Skeletal muscle tissue (tissue), 4 donors: ENCODE results near the gene N4BP3. TPM values are rescaled to one million over a fixed set of nuclear protein-coding genes. Genes with fewer than 3 reads are reported as not detected.
"Not testable (repeated sequence)": the region's sequence is repeated elsewhere in the genome, so short reads cannot be mapped to it uniquely, and the experiment has no call there.

Experiments used
- H3K27ac ChIP-seq: one replicate; pipeline ENCODE4 v1.7.0; 2013; ENCODE audit warnings: mild to moderate bottlenecking, low read depth, low read length, inconsistent platforms
- H3K27me3 ChIP-seq, 3 donors: one replicate each; pipeline ENCODE4 v1.7.0; 2013; ENCODE audit warnings: low read length in 3 of 3; ENCODE audit not compliant: control insufficient read depth in 3 of 3, insufficient read depth in 3 of 3
- H3K36me3 ChIP-seq, 3 donors: one replicate each; pipeline ENCODE4 v1.7.0; 2013; ENCODE audit warnings: low read length in 3 of 3; ENCODE audit not compliant: control insufficient read depth in 3 of 3, insufficient read depth in 3 of 3
- H3K4me1 ChIP-seq, 3 donors: one replicate each; pipeline ENCODE4 v1.7.0; 2013; ENCODE audit warnings: low read length in 3 of 3, mild to moderate bottlenecking in 3 of 3; ENCODE audit not compliant: control insufficient read depth in 3 of 3, insufficient read depth in 3 of 3
- H3K4me3 ChIP-seq, 3 donors: one replicate each; pipeline ENCODE4 v1.7.0; 2013; ENCODE audit warnings: low read length in 3 of 3
- H3K9ac ChIP-seq, 3 donors: one replicate each; pipeline ENCODE4 v1.7.0; 2013; ENCODE audit warnings: low read length in 3 of 3, mild to moderate bottlenecking in 3 of 3, moderate library complexity in 2 of 3, low read depth in 1 of 3
- H3K9me3 ChIP-seq, 3 donors: one replicate each; pipeline ENCODE4 v1.7.0; 2013; ENCODE audit warnings: low read length in 3 of 3; ENCODE audit not compliant: control insufficient read depth in 3 of 3
- total RNA-seq: library from RNA; depleted of rRNA; stranded (reverse); fragments of >200 nt; gene quantifications from one replicate; pipeline ENCODE4 v1.2.3, GENCODE V29; 2014
- donor health status: Osteomylitis.

The N4BP3 gene
- total RNA-seq, 1 donor from 2014 or later: 12.0 TPM

DNA sequence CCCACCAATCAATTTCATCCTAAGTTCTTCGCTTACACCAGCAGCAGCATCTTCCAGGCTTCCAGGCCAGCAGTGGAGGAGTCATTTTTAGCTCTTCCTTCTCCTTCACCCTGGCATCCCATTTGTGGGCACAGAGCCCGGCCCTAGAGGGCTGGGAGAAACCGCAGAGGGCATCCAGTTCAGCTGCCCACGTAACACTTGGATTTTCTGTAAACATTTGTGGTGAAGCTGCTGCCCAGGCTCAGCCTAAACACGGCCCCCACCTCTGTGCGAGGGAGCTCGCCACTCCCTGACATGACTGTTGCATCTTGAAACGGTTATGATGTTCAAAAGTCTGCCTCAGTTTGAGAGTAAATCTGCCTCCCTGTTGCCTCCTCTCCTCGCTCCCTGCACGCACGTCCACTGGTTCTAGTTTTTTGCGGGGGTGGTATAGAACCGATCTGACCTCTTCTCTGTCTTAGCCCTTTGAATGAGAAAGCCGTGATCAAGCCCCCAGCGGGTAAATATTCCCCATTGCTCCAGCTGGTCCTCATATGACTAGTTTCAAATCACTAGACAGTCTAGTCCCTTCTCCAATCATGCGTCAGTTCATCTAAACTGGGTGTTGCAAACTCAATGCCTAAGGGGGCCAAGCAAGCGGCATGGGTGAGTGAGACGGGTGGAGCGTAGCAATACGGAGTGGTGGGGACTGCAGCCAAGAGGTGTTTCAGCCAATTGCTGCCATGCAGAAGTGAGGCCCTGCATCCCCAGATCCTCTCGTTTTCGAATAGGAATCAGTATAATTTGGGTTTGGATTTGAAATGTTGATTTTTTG, 34.9 kb upstream of the N4BP3 start:
- no peaks in the 10 kb centered on the region for H3K36me3 ChIP-seq
- H3K27ac ChIP-seq: no peak overlapping the region
- no peak overlapping the region for H3K9ac ChIP-seq
- H3K27me3 ChIP-seq: peaks cover 11 to 28% (median 22%) of the 10 kb centered on the region in 3 donors
- no peak overlapping the region for H3K4me3 ChIP-seq
- no peaks in the 10 kb centered on the region for H3K4me1 ChIP-seq
- no peaks in the 10 kb centered on the region for H3K9me3 ChIP-seq

DNA sequence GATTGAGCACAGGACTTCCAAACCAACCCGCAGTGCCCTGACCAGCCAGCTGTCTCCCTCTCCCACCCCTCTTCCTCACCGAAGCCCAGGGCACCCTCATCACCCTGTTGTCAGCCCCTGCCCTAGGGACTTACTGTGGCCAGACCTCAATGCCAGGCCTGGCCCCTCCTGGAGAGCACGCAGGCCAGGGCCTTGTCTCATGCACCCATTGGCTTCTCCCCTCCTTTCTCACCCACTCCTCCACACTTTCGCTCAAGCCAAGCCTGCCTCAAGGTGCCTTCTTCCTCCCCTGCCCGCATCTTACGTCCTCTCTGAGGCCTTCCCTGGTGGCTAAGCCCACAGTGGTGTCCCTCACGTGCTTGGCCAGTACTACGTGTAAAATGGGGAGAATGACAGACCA, 33.3 kb upstream of the N4BP3 start:
- Histone ChIP-seq H3K27ac (no peak overlapping the region), H3K36me3 (no peaks in the 10 kb centered on the region), H3K4me3 (no peak overlapping the region), H3K27me3 (peaks cover 10 to 25% (median 18%) of the 10 kb centered on the region in 3 donors), H3K9ac (no peak overlapping the region), H3K9me3 (no peaks in the 10 kb centered on the region), H3K4me1 (no peaks in the 10 kb centered on the region)

DNA sequence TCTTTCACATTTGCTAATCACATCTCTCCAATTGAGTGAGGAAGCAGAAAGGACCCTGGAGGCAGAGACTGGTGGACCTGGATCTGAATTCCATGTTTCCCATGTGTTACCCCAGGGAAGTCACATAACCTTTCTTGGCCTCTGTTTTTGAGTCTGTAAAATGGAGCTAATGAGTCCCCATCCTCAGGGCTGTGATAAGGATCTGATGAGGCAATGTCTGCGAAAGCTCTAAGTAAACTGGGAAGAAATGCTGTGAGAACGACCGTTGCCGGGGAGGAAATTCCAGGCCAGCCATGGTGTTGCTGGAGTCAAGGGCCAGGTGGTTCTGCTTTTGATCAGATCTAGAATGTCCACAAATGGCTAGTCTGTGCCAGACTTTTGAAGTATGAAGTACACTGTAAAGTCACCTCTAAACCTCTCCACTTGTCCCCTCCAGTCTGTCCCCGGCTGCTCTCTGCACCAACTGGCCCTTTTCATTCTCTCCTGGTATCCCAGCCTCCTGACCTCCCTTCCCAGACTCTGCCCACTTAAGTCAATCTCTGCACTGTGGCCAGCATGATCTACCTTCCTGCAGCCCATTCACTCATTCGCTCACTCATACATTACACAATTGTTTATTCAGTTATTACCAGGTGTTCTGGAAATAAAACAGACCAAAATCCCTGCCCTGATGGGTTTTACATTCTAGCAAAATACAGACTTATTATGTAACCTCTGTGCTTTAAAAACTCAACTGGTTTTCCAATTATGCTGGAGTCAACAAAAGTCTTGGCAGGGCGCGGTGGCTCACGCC, 32.5 kb upstream of the N4BP3 start:
- no peaks in the 10 kb centered on the region for H3K36me3 ChIP-seq
- H3K4me3 ChIP-seq: no peak overlapping the region
- H3K27ac ChIP-seq: no peak overlapping the region
- no peak overlapping the region for H3K9ac ChIP-seq
- peaks cover 3 to 17% (median 10%) of the 10 kb centered on the region in 3 donors for H3K27me3 ChIP-seq
- H3K4me1 ChIP-seq: no peaks in the 10 kb centered on the region
- no peaks in the 10 kb centered on the region for H3K9me3 ChIP-seq

DNA sequence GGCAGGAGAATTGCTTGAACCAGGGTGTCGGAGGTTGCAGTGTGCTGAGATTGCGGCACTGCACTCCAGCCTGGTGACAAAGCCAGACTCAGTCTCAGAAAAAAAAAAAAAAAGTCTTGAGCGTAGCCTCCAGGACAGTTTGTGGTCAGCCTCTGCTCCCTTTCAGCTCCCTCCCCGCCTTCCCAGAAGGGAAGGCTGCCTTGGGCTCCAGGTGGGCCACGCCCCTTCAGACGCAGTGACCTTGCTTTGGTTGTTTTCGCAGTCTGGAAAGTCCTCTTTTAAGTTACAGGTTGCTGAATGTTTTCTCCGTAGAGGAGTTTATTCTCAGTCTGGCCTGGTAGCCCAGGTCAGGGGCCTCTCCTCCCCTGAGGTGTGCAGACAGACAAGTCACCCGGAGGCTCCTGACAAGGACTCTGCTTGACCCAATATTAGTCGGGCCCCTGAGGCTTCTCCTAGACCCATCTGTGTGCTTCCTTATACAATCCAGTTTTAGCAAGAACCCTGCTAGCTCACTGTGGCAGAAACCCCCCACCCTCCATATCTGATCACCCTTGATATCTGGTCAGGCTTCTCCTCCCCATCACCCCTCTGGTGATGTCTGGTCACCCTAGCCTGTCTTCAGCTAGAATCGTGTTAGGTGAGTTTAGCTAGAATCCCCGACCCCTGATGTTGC, 31.6 kb upstream of the N4BP3 start:
- Histone ChIP-seq H3K4me1 (no peaks in the 10 kb centered on the region), H3K9me3 (no peaks in the 10 kb centered on the region), H3K9ac (no peak overlapping the region), H3K27me3 (peaks cover 2 to 21% (median 13%) of the 10 kb centered on the region in 3 donors), H3K36me3 (no peaks in the 10 kb centered on the region), H3K27ac (no peak overlapping the region), H3K4me3 (no peak overlapping the region)

DNA sequence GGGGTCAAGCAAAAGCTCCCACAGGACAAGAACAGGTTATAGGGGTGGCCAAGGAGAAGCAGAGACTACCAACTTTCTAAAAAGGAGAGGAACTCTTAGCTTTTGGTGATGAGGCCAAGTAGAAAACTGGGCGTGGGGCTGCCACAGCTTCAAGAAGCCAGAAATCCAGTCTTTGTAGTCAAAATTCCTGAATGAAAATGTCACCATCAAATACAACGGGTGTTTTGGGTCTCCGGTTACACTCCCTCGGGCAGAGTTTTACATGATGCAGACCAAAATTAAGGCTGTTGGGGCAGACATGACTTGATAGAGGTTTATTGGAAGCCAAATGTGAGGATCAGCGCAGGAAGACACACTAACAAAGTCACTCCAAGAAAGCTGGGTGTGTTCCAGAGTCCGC, 29.4 kb upstream of the N4BP3 start:
- no peak overlapping the region for H3K4me3 ChIP-seq
- no peaks in the 10 kb centered on the region for H3K36me3 ChIP-seq
- no peak overlapping the region for H3K27ac ChIP-seq
- H3K27me3 ChIP-seq: peaks cover 2 to 21% (median 13%) of the 10 kb centered on the region in 3 donors
- H3K9me3 ChIP-seq: no peaks in the 10 kb centered on the region
- no peak overlapping the region for H3K9ac ChIP-seq
- no peaks in the 10 kb centered on the region for H3K4me1 ChIP-seq

DNA sequence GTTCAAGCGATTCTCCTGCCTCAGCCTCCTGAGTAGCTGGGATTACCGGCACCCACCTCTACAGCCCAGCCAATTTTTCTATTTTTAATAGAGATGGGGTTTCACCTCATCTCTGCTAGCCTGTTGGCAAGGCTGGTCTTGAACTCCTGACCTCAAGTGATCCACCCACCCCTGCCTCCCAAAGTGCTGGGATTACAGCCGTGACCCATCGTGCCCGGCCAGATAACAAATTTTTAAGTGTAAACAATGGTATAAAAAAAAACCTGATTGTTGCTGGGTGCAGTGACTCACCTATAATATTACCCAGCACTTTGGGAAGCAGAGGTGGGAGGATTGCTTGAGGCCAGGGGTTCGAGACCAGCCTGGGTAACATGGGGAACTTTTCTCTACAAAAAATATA, 28.0 kb upstream of the N4BP3 start:
- H3K4me1 ChIP-seq: no peaks in the 10 kb centered on the region
- no peaks in the 10 kb centered on the region for H3K9me3 ChIP-seq
- no peak overlapping the region for H3K4me3 ChIP-seq
- no peaks in the 10 kb centered on the region for H3K36me3 ChIP-seq
- H3K9ac ChIP-seq: no peak overlapping the region
- H3K27ac ChIP-seq: no peak overlapping the region
- H3K27me3 ChIP-seq: peaks cover 0 to 17% (median 10%) of the 10 kb centered on the region in 3 donors

DNA sequence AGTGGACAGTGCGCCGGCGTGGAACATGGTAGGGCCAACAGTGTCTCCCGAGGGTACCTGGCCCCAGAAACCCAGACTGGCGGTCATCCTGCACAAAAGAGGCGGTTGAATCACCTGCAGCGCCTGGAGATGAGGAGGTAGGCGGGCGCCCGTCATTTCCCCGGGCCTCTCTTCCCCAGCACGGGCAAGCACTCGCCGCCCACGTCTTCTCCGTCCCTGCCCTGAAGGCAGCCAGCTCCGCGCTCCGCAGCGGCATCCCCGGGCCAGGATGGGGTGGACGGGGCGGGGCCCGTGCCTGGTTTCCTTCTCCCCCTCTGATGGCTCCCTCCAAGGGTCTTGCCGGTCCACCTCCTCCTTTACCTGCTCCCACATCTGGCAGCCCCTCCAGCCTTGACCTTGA, 27.1 kb upstream of the N4BP3 start:
- no peak overlapping the region for H3K4me3 ChIP-seq
- no peak overlapping the region for H3K27ac ChIP-seq
- H3K36me3 ChIP-seq: no peaks in the 10 kb centered on the region
- H3K9me3 ChIP-seq: no peaks in the 10 kb centered on the region
- H3K9ac ChIP-seq: no peak overlapping the region
- H3K4me1 ChIP-seq: no peaks in the 10 kb centered on the region
- H3K27me3 ChIP-seq: peaks cover 0 to 17% (median 9%) of the 10 kb centered on the region in 3 donors

DNA sequence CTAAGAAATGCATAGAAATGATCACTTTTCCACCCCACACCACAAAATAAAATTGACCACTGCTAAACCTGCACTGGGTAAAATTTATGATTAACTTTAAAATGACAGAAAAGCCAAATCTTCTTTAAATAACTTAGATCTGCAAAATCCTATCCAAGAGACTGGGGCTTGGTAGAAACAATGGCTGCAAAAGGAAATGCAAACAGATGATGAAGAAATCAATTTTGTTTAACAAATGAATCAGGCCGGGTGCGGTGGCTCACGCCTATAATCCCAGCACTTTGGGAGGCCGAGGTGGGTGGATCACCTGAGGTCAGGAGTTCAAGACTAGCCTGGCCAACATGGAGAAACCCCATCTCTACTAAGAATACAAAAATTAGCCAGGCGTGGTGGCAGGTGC, 26.1 kb upstream of the N4BP3 start:
- H3K4me1 ChIP-seq, H3K27ac ChIP-seq, H3K9ac ChIP-seq, H3K4me3 ChIP-seq, H3K36me3 ChIP-seq, H3K9me3 ChIP-seq: not testable (repeated sequence)
- peaks cover 0 to 17% (median 9%) of the 10 kb centered on the region in 3 donors for H3K27me3 ChIP-seq

DNA sequence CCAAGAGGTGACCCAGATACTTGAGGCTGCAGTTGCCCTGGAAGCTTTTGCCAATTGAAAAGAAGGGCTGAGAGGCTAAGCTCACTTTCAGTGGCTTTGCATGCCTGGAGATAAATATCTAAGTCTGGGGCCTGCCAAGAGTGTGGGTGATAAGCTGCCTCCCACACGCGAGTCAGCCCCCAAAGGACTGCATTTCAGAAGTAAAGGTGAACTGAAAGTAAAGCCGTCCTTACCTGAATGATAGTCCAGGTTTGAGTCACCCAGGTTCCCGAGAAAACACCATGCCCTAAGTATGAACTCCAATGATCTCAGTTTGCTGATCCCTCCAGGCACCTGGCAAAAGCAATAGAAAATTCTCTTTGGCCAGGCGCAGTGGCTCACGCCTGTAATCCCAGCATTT, 22.5 kb upstream of the N4BP3 start:
- Histone ChIP-seq H3K4me1 (no peaks in the 10 kb centered on the region), H3K4me3 (no peak overlapping the region), H3K9ac (no peak overlapping the region), H3K9me3 (no peaks in the 10 kb centered on the region), H3K27me3 (peaks cover 0 to 6% (median 5%) of the 10 kb centered on the region in 3 donors), H3K36me3 (no peaks in the 10 kb centered on the region), H3K27ac (no peak overlapping the region)

DNA sequence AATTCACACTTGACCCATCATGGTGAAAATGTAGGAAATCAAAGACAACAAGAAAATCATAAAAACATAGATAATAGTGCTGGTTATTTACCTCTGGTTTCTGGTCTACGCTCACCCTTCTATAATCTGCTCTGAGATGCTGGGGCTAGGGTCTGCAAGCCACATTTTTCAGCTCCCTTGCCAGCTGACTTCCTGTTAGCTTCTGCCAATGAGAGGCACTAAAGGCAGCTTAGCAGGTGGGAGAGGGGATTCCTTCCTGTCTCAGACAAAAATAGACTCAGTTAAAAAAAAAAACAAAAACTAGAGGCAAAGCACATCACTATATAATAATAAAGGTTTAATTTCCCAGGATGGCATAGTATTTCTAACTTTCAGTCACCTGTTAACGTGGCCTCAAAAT, 20.2 kb upstream of the N4BP3 start:
- H3K36me3 ChIP-seq: no peaks in the 10 kb centered on the region
- no peak overlapping the region for H3K4me3 ChIP-seq
- H3K27me3 ChIP-seq: no peaks in the 10 kb centered on the region
- H3K4me1 ChIP-seq: no peaks in the 10 kb centered on the region
- no peak overlapping the region for H3K27ac ChIP-seq
- no peaks in the 10 kb centered on the region for H3K9me3 ChIP-seq
- H3K9ac ChIP-seq: no peak overlapping the region
